ENCODE measurements around the gene KCNQ1. TPM values are rescaled to one million over a fixed set of nuclear protein-coding genes. Genes with fewer than 3 reads are reported as not detected.

KCNQ1 gene
- total and polyA plus RNA-seq, 2 experiments from 2014 or later, result 0.45 to 0.87 TPM

DNA sequence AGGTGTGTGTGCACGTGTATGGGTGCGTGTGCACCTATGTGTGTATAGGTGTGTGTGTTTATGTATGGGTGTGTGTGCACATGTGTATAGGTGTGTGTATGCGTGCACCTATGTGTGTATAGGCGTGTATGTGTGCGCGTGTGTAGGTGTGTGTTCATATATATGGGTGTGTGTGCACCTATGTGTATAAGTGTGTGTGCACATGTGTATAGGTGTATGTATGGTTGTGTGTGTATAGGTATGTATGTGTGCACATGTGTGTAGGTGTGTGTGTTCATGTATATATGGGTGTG lies 26.9 kb downstream of the KCNQ1 start:
- no peak overlapping the region for H3K27ac ChIP-seq (ENCODE audit: low read depth)
- Mint-ChIP-seq H3K4me3 (no peak overlapping the region), H3K4me1 (no peaks in the 10 kb centered on the region), H3K27ac (no peak overlapping the region), H3K9me3 (peaks cover 2% of the 10 kb centered on the region; the same call in 2 of the 3 replicates), H3K36me3 (ENCODE audit: low read depth) (no peaks in the 10 kb centered on the region), H3K27me3 (ENCODE audit: insufficient read depth, low read depth, poor library complexity) (peaks cover 49% of the 10 kb centered on the region)
- no peak overlapping the region for H3K4me3 ChIP-seq
- no peaks in the 10 kb centered on the region for H3F3A ChIP-seq (replicated peaks; ENCODE audit: low read depth)
- no peaks in the 10 kb centered on the region for H3K79me2 ChIP-seq (replicated peaks; ENCODE audit: insufficient read depth)
- H3K36me3 ChIP-seq (ENCODE audit: insufficient read depth), result no peaks in the 10 kb centered on the region
- peaks cover 46% of the 10 kb centered on the region for H3K27me3 ChIP-seq (ENCODE audit: insufficient read depth)
- H3K4me2 ChIP-seq, result no peak overlapping the region
- H3K9me2 ChIP-seq (ENCODE audit: insufficient read depth), result no peaks in the 10 kb centered on the region
- no peak overlapping the region for H2AFZ ChIP-seq
- ATAC-seq (no peak), DNase-seq (ENCODE audit: low spot score) (no peak)
- H4K20me1 ChIP-seq (replicated peaks; ENCODE audit: insufficient read depth), result no peaks in the 10 kb centered on the region
- no peaks in the 10 kb centered on the region for H3K4me1 ChIP-seq (ENCODE audit: insufficient read depth)
- no peak for TF ChIP-seq ZNF331 (CRISPR knock-in tag; IDR thresholded peaks at IDR 0.05; ENCODE audit: low read depth)
- TF ChIP-seq, protein P1, sequence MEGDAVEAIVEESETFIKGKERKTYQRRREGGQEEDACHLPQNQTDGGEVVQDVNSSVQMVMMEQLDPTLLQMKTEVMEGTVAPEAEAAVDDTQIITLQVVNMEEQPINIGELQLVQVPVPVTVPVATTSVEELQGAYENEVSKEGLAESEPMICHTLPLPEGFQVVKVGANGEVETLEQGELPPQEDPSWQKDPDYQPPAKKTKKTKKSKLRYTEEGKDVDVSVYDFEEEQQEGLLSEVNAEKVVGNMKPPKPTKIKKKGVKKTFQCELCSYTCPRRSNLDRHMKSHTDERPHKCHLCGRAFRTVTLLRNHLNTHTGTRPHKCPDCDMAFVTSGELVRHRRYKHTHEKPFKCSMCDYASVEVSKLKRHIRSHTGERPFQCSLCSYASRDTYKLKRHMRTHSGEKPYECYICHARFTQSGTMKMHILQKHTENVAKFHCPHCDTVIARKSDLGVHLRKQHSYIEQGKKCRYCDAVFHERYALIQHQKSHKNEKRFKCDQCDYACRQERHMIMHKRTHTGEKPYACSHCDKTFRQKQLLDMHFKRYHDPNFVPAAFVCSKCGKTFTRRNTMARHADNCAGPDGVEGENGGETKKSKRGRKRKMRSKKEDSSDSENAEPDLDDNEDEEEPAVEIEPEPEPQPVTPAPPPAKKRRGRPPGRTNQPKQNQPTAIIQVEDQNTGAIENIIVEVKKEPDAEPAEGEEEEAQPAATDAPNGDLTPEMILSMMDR (conservative IDR thresholded peaks at IDR 0.05; ENCODE audit: low read depth in 2 of 2), result no peak
- TF ChIP-seq, protein P2, sequence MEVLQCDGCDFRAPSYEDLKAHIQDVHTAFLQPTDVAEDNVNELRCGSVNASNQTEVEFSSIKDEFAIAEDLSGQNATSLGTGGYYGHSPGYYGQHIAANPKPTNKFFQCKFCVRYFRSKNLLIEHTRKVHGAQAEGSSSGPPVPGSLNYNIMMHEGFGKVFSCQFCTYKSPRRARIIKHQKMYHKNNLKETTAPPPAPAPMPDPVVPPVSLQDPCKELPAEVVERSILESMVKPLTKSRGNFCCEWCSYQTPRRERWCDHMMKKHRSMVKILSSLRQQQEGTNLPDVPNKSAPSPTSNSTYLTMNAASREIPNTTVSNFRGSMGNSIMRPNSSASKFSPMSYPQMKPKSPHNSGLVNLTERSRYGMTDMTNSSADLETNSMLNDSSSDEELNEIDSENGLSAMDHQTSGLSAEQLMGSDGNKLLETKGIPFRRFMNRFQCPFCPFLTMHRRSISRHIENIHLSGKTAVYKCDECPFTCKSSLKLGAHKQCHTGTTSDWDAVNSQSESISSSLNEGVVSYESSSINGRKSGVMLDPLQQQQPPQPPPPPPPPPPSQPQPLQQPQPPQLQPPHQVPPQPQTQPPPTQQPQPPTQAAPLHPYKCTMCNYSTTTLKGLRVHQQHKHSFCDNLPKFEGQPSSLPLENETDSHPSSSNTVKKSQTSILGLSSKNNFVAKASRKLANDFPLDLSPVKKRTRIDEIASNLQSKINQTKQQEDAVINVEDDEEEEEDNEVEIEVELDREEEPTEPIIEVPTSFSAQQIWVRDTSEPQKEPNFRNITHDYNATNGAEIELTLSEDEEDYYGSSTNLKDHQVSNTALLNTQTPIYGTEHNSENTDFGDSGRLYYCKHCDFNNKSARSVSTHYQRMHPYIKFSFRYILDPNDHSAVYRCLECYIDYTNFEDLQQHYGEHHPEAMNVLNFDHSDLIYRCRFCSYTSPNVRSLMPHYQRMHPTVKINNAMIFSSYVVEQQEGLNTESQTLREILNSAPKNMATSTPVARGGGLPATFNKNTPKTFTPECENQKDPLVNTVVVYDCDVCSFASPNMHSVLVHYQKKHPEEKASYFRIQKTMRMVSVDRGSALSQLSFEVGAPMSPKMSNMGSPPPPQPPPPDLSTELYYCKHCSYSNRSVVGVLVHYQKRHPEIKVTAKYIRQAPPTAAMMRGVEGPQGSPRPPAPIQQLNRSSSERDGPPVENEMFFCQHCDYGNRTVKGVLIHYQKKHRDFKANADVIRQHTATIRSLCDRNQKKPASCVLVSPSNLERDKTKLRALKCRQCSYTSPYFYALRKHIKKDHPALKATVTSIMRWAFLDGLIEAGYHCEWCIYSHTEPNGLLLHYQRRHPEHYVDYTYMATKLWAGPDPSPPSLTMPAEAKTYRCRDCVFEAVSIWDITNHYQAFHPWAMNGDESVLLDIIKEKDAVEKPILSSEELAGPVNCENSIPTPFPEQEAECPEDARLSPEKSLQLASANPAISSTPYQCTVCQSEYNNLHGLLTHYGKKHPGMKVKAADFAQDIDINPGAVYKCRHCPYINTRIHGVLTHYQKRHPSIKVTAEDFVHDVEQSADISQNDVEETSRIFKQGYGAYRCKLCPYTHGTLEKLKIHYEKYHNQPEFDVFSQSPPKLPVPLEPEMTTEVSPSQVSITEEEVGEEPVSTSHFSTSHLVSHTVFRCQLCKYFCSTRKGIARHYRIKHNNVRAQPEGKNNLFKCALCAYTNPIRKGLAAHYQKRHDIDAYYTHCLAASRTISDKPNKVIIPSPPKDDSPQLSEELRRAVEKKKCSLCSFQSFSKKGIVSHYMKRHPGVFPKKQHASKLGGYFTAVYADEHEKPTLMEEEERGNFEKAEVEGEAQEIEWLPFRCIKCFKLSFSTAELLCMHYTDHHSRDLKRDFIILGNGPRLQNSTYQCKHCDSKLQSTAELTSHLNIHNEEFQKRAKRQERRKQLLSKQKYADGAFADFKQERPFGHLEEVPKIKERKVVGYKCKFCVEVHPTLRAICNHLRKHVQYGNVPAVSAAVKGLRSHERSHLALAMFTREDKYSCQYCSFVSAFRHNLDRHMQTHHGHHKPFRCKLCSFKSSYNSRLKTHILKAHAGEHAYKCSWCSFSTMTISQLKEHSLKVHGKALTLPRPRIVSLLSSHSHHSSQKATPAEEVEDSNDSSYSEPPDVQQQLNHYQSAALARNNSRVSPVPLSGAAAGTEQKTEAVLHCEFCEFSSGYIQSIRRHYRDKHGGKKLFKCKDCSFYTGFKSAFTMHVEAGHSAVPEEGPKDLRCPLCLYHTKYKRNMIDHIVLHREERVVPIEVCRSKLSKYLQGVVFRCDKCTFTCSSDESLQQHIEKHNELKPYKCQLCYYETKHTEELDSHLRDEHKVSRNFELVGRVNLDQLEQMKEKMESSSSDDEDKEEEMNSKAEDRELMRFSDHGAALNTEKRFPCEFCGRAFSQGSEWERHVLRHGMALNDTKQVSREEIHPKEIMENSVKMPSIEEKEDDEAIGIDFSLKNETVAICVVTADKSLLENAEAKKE (CRISPR knock-in tag; IDR thresholded peaks at IDR 0.05), result no peak
- no peak for TF ChIP-seq EZH2phosphoT487 (IDR thresholded peaks at IDR 0.05; ENCODE audit: unreplicated experiment)
- TF ChIP-seq EZH2 (IDR thresholded peaks at IDR 0.05; ENCODE audit: low read depth, unreplicated experiment), result no peak
- no peak for TF ChIP-seq JUNB (IDR thresholded peaks at IDR 0.05; ENCODE audit: unreplicated experiment)
- TF ChIP-seq POLR2AphosphoS5 (IDR thresholded peaks at IDR 0.05; ENCODE audit: low read depth), result no peak
- no peak for TF ChIP-seq NANOG (IDR thresholded peaks at IDR 0.05; ENCODE audit: borderline replicate concordance)
- TF ChIP-seq, protein P3, sequence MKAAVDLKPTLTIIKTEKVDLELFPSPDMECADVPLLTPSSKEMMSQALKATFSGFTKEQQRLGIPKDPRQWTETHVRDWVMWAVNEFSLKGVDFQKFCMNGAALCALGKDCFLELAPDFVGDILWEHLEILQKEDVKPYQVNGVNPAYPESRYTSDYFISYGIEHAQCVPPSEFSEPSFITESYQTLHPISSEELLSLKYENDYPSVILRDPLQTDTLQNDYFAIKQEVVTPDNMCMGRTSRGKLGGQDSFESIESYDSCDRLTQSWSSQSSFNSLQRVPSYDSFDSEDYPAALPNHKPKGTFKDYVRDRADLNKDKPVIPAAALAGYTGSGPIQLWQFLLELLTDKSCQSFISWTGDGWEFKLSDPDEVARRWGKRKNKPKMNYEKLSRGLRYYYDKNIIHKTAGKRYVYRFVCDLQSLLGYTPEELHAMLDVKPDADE (IDR thresholded peaks at IDR 0.05), result no peak
- TF ChIP-seq STAT1 (IDR thresholded peaks at IDR 0.05; ENCODE audit: unreplicated experiment), result no peak
- TF ChIP-seq ZNF114 (CRISPR knock-in tag; IDR thresholded peaks at IDR 0.05), result no peak
- TF ChIP-seq, protein P4, sequence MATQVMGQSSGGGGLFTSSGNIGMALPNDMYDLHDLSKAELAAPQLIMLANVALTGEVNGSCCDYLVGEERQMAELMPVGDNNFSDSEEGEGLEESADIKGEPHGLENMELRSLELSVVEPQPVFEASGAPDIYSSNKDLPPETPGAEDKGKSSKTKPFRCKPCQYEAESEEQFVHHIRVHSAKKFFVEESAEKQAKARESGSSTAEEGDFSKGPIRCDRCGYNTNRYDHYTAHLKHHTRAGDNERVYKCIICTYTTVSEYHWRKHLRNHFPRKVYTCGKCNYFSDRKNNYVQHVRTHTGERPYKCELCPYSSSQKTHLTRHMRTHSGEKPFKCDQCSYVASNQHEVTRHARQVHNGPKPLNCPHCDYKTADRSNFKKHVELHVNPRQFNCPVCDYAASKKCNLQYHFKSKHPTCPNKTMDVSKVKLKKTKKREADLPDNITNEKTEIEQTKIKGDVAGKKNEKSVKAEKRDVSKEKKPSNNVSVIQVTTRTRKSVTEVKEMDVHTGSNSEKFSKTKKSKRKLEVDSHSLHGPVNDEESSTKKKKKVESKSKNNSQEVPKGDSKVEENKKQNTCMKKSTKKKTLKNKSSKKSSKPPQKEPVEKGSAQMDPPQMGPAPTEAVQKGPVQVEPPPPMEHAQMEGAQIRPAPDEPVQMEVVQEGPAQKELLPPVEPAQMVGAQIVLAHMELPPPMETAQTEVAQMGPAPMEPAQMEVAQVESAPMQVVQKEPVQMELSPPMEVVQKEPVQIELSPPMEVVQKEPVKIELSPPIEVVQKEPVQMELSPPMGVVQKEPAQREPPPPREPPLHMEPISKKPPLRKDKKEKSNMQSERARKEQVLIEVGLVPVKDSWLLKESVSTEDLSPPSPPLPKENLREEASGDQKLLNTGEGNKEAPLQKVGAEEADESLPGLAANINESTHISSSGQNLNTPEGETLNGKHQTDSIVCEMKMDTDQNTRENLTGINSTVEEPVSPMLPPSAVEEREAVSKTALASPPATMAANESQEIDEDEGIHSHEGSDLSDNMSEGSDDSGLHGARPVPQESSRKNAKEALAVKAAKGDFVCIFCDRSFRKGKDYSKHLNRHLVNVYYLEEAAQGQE (IDR thresholded peaks at IDR 0.05; ENCODE audit: unreplicated experiment), result no peak
- no peak for TF ChIP-seq CREB1 (CRISPR knock-in tag; IDR thresholded peaks at IDR 0.05; ENCODE audit: low read depth)

Data from GM23338 (cell line).